ENCODE data around the gene NEXMIF.

- no peak for TF ChIP-seq CTCF (IDR thresholded peaks at IDR 0.05)
- TF ChIP-seq POLR2A (IDR thresholded peaks at IDR 0.05): no peak
- no peak for TF ChIP-seq EP300 (IDR thresholded peaks at IDR 0.05)
Observed at GRCh38 chrX:74779175-74779574, 146.1 kb downstream of the NEXMIF start.

Measured in ovary (tissue), 3 donors.